H9 (cell line): ENCODE measurements around the gene PCSK2. TPM values are rescaled to one million over a fixed set of nuclear protein-coding genes. Genes with fewer than 3 reads are reported as not detected.
A peak's percentile ranks its signal among the peaks of the same experiment; 100 is the strongest.

ENCODE experiments used
- DNase-seq: peaks from one replicate; pipeline ENCODE4 v3.0.0-alpha.2; 2017
- H2AFZ ChIP-seq: one replicate; pipeline ENCODE4 v1.6.1; 2013; ENCODE audit warnings: mild to moderate bottlenecking, low read length, control low read depth, moderate library complexity
- H2AK5ac ChIP-seq: 2 replicates; pipeline ENCODE4 v1.6.1; 2013; ENCODE audit warnings: low read length, control low read depth, mixed read lengths; ENCODE audit not compliant: insufficient read length
- H2BK120ac ChIP-seq: one replicate; pipeline ENCODE4 v1.6.1; 2013; ENCODE audit warnings: low read depth, mild to moderate bottlenecking, low read length, control low read depth, inconsistent platforms; ENCODE audit not compliant: poor library complexity, severe bottlenecking
- H2BK12ac ChIP-seq: 2 replicates; pipeline ENCODE4 v1.6.1; 2013; ENCODE audit warnings: low read length, control low read depth, mixed read lengths, low read depth; ENCODE audit not compliant: insufficient read length
- H2BK15ac ChIP-seq: 2 replicates; pipeline ENCODE4 v1.6.1; 2013; ENCODE audit warnings: low read depth, low read length, control low read depth
- H2BK20ac ChIP-seq: one replicate; pipeline ENCODE4 v1.6.1; 2013; ENCODE audit warnings: low read depth, mild to moderate bottlenecking, low read length, control low read depth, inconsistent platforms; ENCODE audit not compliant: poor library complexity, severe bottlenecking
- H2BK5ac ChIP-seq: 2 replicates; pipeline ENCODE4 v1.6.1; 2013; ENCODE audit warnings: low read length, control low read depth, mixed read lengths; ENCODE audit not compliant: insufficient read length
- H3K14ac ChIP-seq: 2 replicates; pipeline ENCODE4 v1.6.1; 2013; ENCODE audit warnings: low read length, control low read depth; ENCODE audit not compliant: insufficient read depth
- H3K18ac ChIP-seq: 2 replicates; pipeline ENCODE4 v1.6.1; 2013; ENCODE audit warnings: low read depth, mild to moderate bottlenecking, mixed read lengths, low read length, control low read depth; ENCODE audit not compliant: insufficient read length
- H3K23ac ChIP-seq: 2 replicates; pipeline ENCODE4 v1.6.1; 2013; ENCODE audit warnings: low read length, control low read depth, mixed read lengths, low read depth; ENCODE audit not compliant: insufficient read length
- H3K23me2 ChIP-seq: 2 replicates; pipeline ENCODE4 v1.6.1; 2013; ENCODE audit warnings: low read depth, mild to moderate bottlenecking, mixed read lengths, low read length, control low read depth; ENCODE audit not compliant: insufficient read length, poor library complexity, severe bottlenecking
- H3K27ac ChIP-seq: 2 replicates; pipeline ENCODE4 v1.5.1; 2013; ENCODE audit warnings: low read length, control low read depth, mixed read lengths, low read depth; ENCODE audit not compliant: insufficient read length
- H3K27me3 ChIP-seq: 2 replicates; pipeline ENCODE4 v1.6.1; 2013; ENCODE audit warnings: low read length, control low read depth, inconsistent platforms; ENCODE audit not compliant: insufficient read depth
- H3K4ac ChIP-seq: 2 replicates; pipeline ENCODE4 v1.6.1; 2013; ENCODE audit warnings: low read depth, mild to moderate bottlenecking, control low read depth, inconsistent platforms, low read length, moderate library complexity
- H3K4me1 ChIP-seq: 2 replicates; pipeline ENCODE4 v1.6.1; 2013; ENCODE audit warnings: low read length, control low read depth, inconsistent platforms; ENCODE audit not compliant: insufficient read depth
- H3K4me2 ChIP-seq: 2 replicates; pipeline ENCODE4 v1.6.1; 2013; ENCODE audit warnings: low read length, control low read depth, mixed read lengths; ENCODE audit not compliant: insufficient read length, insufficient read depth
- H3K56ac ChIP-seq: 2 replicates; pipeline ENCODE4 v1.6.1; 2013; ENCODE audit warnings: low read depth, mild to moderate bottlenecking, mixed read lengths, low read length, control low read depth; ENCODE audit not compliant: insufficient read length
- H3K79me1 ChIP-seq: 2 replicates; pipeline ENCODE4 v1.6.1; 2013; ENCODE audit warnings: low read depth, mild to moderate bottlenecking, moderate library complexity, low read length, control low read depth, inconsistent platforms; ENCODE audit not compliant: insufficient read depth, poor library complexity, severe bottlenecking
- H3K79me2 ChIP-seq: 2 replicates; pipeline ENCODE4 v1.6.1; 2013; ENCODE audit warnings: low read length, control low read depth, inconsistent platforms; ENCODE audit not compliant: insufficient read depth
- H3K9ac ChIP-seq: 2 replicates; pipeline ENCODE4 v1.6.1; 2013; ENCODE audit warnings: low read length, control low read depth, mixed read lengths; ENCODE audit not compliant: insufficient read length; ENCODE audit errors: extremely low read depth
- H3K9me3 ChIP-seq: one replicate; pipeline ENCODE4 v1.6.1; 2013; ENCODE audit warnings: low read depth, low read length, inconsistent platforms; ENCODE audit not compliant: control insufficient read depth
- H3T11ph ChIP-seq: one replicate; pipeline ENCODE4 v1.6.1; 2013; ENCODE audit warnings: mild to moderate bottlenecking, low read length, control low read depth, inconsistent platforms
- H4K20me1 ChIP-seq: one replicate; pipeline ENCODE4 v1.6.1; 2013; ENCODE audit not compliant: control insufficient read depth, insufficient read length, insufficient read depth
- H4K5ac ChIP-seq: 2 replicates; pipeline ENCODE4 v1.6.1; 2013; ENCODE audit warnings: low read depth, mild to moderate bottlenecking, mixed read lengths, low read length, control low read depth; ENCODE audit not compliant: insufficient read length
- H4K8ac ChIP-seq: replicated peaks from 2 replicates; pipeline ENCODE4 v1.6.1; 2013; ENCODE audit warnings: low read length, control low read depth, mixed read lengths, low read depth; ENCODE audit not compliant: insufficient read length
- H4K91ac ChIP-seq: 2 replicates; pipeline ENCODE4 v1.6.1; 2013; ENCODE audit warnings: low read depth, mild to moderate bottlenecking, moderate library complexity, mixed read lengths, low read length, control low read depth; ENCODE audit not compliant: insufficient read length
- H3K27ac Mint-ChIP-seq, 3 experiments: 2 replicates in 2 of 3; 3 replicates in 1 of 3; pipeline ENCODE4 v1.8.0; 2020 to 2021; ENCODE audit warnings: mixed read lengths in 3 of 3, mild to moderate bottlenecking in 1 of 3, moderate library complexity in 1 of 3
- H3K27me3 Mint-ChIP-seq: 2 replicates; pipeline ENCODE4 v1.8.0; 2021; ENCODE audit warnings: low read depth, mild to moderate bottlenecking, moderate library complexity, mixed read lengths
- H3K36me3 Mint-ChIP-seq, 3 experiments: 2 replicates in 2 of 3; 3 replicates in 1 of 3; pipeline ENCODE4 v1.8.0; 2020 to 2021; ENCODE audit warnings: low read depth in 3 of 3, mixed read lengths in 3 of 3; ENCODE audit not compliant: insufficient read depth in 1 of 3
- H3K4me1 Mint-ChIP-seq, 2 experiments: 2 replicates each; pipeline ENCODE4 v1.8.0; 2020; ENCODE audit warnings: mixed read lengths in 2 of 2
- H3K4me3 Mint-ChIP-seq, 2 experiments: 2 replicates in 1 of 2; 3 replicates in 1 of 2; pipeline ENCODE4 v1.8.0; 2020 to 2021; ENCODE audit warnings: mild to moderate bottlenecking in 2 of 2, mixed read lengths in 2 of 2, moderate library complexity in 1 of 2
- H3K9me3 Mint-ChIP-seq, 2 experiments: 2 replicates in 1 of 2; 3 replicates in 1 of 2; pipeline ENCODE4 v1.8.0; 2020; ENCODE audit warnings: mild to moderate bottlenecking in 2 of 2, mixed read lengths in 2 of 2, moderate library complexity in 1 of 2
- WGBS: extraction: QIAGEN DNeasy Blood & Tissue Kit; methylation state at CpG from one replicate; pipeline ENCODE4 v1.1.7; 2013; ENCODE audit warnings: missing lambda C conversion rate, low lambda C conversion rate, mixed read lengths; ENCODE audit not compliant: insufficient read length; ENCODE audit errors: extremely low coverage; 5-methylcytosine and 5-hydroxymethylcytosine counted together
- total RNA-seq: library from RNA; stranded (reverse); gene quantifications from 2 replicates; pipeline ENCODE4 v1.2.1, GENCODE V29; 2021
- TF ChIP-seq, protein P1 (sequence below): fragments of 200-600 bp; sonication (generic); conservative IDR thresholded peaks from 3 replicates; pipeline ENCODE4 v1.8.0; 2021; ENCODE audit warnings: antibody characterized with exemption, mild to moderate bottlenecking

PCSK2 gene
- total RNA-seq, 1 experiment from 2014 or later = 2.8 TPM

DNA sequence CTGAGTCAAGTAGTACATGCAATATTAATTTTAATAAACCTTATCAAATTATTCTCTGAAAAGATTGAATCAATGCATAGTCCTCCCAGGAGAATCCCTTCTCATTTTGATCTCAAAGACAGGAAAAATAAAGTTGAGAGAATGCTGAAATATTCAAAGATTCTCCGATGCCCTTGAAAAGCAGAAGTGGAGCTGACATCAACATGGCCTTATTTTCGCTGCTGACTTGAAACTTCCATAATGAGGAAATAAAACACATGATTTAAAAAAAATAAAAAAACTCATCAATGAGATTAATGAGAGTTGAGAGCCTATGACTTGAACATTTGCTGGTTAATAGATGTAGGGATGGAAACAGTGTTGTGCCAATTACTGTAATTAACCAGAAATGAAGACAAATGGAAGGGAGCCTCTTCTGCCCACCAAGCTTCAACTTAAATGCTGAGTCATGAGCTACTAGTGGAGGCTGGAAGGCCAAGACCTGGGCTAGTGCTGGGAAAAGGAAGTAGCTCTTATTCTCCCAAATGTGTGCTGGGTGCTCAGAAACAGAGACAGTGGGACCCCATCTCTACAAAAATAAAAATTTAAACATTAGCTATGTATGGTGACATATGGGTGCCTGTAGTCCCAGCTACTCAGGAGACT, 164.4 kb downstream of the PCSK2 start:
- TF ChIP-seq, protein P1, sequence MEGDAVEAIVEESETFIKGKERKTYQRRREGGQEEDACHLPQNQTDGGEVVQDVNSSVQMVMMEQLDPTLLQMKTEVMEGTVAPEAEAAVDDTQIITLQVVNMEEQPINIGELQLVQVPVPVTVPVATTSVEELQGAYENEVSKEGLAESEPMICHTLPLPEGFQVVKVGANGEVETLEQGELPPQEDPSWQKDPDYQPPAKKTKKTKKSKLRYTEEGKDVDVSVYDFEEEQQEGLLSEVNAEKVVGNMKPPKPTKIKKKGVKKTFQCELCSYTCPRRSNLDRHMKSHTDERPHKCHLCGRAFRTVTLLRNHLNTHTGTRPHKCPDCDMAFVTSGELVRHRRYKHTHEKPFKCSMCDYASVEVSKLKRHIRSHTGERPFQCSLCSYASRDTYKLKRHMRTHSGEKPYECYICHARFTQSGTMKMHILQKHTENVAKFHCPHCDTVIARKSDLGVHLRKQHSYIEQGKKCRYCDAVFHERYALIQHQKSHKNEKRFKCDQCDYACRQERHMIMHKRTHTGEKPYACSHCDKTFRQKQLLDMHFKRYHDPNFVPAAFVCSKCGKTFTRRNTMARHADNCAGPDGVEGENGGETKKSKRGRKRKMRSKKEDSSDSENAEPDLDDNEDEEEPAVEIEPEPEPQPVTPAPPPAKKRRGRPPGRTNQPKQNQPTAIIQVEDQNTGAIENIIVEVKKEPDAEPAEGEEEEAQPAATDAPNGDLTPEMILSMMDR = no peak
- no peaks in the 10 kb centered on the region for H4K20me1 ChIP-seq
- no peak overlapping the region for H4K8ac ChIP-seq
- no peaks in the 10 kb centered on the region for H3K79me2 ChIP-seq
- no peak overlapping the region for H2AFZ ChIP-seq
- H4K91ac ChIP-seq = no peak overlapping the region
- Mint-ChIP-seq H3K4me1 (no peaks in the 10 kb centered on the region; a peak in 1 of 4 replicates), H3K9me3 (no peaks in the 10 kb centered on the region), H3K27ac (peak overlapping the region in 2 of 3 experiments; percentile 55 to 64; a peak in 1 of 7 replicates), H3K4me3 (no peak overlapping the region), H3K27me3 (peaks cover 1% of the 10 kb centered on the region; the same call in 1 of the 2 replicates), H3K36me3 (no peaks in the 10 kb centered on the region)
- H3K23ac ChIP-seq = no peak overlapping the region
- H3K23me2 ChIP-seq = no peaks in the 10 kb centered on the region
- no peak for DNase-seq
- H3K4me1 ChIP-seq = no peaks in the 10 kb centered on the region
- H4K5ac ChIP-seq = no peak overlapping the region
- H3K56ac ChIP-seq = no peak overlapping the region
- H3K27ac ChIP-seq = no peak overlapping the region
- no peak overlapping the region for H3T11ph ChIP-seq
- H3K14ac ChIP-seq = no peak overlapping the region
- no peaks in the 10 kb centered on the region for H3K9me3 ChIP-seq
- H2BK20ac ChIP-seq = no peak overlapping the region
- no peak overlapping the region for H2BK12ac ChIP-seq
- no peak overlapping the region for H2BK120ac ChIP-seq
- H3K79me1 ChIP-seq = no peaks in the 10 kb centered on the region
- no peak overlapping the region for H2BK5ac ChIP-seq
- no peak overlapping the region for H2BK15ac ChIP-seq
- H3K27me3 ChIP-seq = no peaks in the 10 kb centered on the region
- H3K9ac ChIP-seq = no peak overlapping the region
- H3K4me2 ChIP-seq = no peak overlapping the region
- H3K18ac ChIP-seq = no peak overlapping the region
- H2AK5ac ChIP-seq = no peak overlapping the region
- H3K4ac ChIP-seq = no peak overlapping the region
- no CpG with 5 or more reads among the region's 2 CpGs for WGBS
